ENCODE data around the gene VIL1.

VIL1 gene

GRCh38 chr2:218394298-218395089 lies 24.4 kb upstream of the VIL1 start:
- intact Hi-C loops (cut with DNase I) = loop anchor here (5.0 kb wide), 3 partner anchors 92 to 177 kb away; partner anchors contain the start of gene ARPC2
- DNase-seq = peak in 1 of 10 donors; percentile 72

DNA sequence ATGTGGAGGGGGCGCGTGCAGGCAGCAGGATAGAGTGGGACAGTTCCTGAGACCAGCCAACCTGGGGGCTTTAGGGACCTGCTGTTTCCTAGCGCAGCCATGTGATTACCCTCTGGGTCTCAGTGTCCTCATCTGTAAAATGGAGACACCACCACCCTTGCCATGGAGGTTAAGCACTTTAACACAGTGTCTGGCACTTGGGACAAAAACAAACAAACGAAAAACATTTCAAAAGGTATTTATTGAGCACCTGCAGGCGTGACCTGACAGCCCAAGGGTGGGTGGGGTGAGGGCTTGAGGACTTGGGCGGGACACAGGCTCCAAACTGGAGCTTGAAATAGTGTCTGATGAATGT lies 23.9 kb upstream of the VIL1 start:
- no peak for DNase-seq
- intact Hi-C loops (cut with DNase I) = loop anchor here (5.0 kb wide), 3 partner anchors 93 to 178 kb away; partner anchors contain the start of gene ARPC2

- intact Hi-C loops (cut with DNase I) = loop anchor here (5.0 kb wide), 3 partner anchors 93 to 178 kb away; partner anchors contain the start of gene ARPC2
- DNase-seq = no peak
These were observed 23.5 kb upstream of the VIL1 start for GRCh38 chr2:218395456-218395825.

DNA sequence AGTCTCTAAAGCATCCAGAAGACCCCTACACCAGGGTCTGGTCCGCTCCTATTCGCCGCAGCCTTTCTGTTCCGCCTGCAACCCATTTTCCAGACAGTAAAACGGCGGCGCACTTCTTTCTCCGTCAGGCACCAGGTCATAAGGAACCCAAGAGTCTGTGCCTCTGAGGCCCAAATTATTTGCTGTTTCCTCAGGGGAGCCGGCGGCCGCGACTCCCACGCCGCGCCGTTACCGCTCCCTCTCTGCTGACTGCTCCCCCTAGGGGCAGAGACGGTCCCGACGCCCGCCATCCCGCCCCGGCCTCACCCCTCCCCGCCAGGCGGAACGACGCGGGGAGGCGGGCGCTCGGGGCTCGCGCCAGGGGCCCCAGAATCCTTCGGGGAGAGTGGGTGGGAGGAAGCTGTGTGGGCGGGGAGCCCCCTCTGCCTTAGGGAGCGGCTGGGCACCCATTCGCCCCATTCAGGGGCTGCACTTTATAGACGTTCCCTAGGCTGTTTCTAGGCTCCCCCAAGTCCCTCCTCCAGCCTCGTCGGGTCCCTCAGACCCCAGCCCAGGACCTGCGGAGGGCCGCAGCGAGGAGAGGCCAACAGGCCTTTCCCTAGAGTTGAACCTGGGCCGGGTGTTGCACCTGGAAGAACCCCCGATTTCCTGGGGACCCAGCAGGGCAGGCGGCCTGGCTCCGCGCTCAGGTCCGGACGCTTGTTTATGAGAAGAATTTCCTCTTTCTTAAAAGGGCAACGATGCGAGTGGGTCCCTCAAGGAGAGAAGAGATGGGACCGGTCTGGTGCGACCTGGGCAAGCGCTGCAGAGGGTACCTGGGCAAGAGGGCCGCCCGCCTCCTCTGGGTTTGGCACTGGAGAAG lies 22.9 kb upstream of the VIL1 start:
- intact Hi-C loops (cut with DNase I) = loop anchor here (2.0 to 5.0 kb wide), 4 partner anchors 94 to 179 kb away; partner anchors contain the start of gene ARPC2
- peak; percentile 90 to 99 (median 93) for DNase-seq

DNA sequence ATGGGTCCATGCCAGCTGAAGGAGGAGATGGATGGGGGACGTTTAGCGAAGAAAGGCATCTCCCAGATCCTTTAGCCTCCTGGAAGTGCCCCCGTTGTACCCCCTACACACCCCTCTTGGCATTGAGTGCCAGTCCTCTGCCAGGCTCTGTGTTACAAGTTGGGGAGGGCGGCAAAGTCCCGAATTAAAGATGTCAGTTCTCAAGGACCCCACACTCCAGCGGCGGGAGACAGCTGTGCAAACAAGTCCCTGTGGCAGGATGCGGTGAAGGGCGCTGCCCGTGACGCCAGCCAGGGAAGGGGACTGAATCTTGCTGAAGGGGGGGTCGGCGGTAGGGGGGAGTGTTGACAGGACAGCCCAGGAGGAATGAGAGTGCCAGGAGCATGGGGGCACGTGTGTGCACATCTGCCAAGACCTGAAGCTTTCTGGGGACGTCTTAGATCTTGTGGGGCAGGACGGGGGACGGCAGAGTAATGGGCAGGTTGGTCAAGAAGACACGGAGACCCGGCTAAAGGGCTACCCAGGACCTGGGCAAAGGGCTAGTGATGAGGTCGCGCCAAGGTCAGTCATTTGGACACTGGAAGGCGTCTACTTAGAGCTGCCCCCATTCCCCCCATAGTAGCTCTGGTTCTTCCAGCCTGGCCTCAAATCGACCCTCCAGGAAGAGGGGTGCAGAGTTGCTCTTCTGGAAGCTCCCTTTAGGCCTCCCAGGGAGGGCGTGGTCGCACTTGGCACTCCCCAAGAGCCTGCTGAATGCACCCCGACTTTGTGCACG lies 22.0 kb upstream of the VIL1 start:
- DNase-seq = peak in 9 of 10 donors; percentile 34 to 92 (median 61)
- intact Hi-C loops (cut with DNase I) = loop anchor here (2.0 to 5.0 kb wide), 4 partner anchors 95 to 180 kb away; partner anchors contain the start of gene ARPC2

GRCh38 chr2:218397463-218397819 lies 21.5 kb upstream of the VIL1 start:
- no peak for DNase-seq
- intact Hi-C loops (cut with DNase I) = loop anchor here (2.0 to 5.0 kb wide), 4 partner anchors 95 to 180 kb away; partner anchors contain the start of gene ARPC2

GRCh38 chr2:218397820-218398436 lies 21.0 kb upstream of the VIL1 start:
- DNase-seq = peak in 5 of 10 donors; percentile 27 to 85 (median 44)
- intact Hi-C loops (cut with DNase I) = loop anchor here (2.0 to 5.0 kb wide), 4 partner anchors 96 to 181 kb away; partner anchors contain the start of gene ARPC2

GRCh38 chr2:218398437-218399390 lies 20.2 kb upstream of the VIL1 start:
- peak in 8 of 10 donors; percentile 54 to 95 (median 63) for DNase-seq
- intact Hi-C loops (cut with DNase I) = loop anchor here (5.0 kb wide), 3 partner anchors 96 to 181 kb away; partner anchors contain the start of gene ARPC2

- intact Hi-C loops (cut with DNase I) = loop anchor here (5.0 kb wide), 3 partner anchors 97 to 182 kb away; partner anchors contain the start of gene ARPC2
- peak; percentile 91 to 99 (median 93) for DNase-seq
These were observed 19.3 kb upstream of the VIL1 start, which contains the start of gene CTDSP1 for GRCh38 chr2:218399391-218400166. TSS of gene CTDSP1 (plus strand) at chr2:218399868. CDS start at chr2:218400091, 223 bp downstream.

- peak in 1 of 10 donors; percentile 87 for DNase-seq
- intact Hi-C loops (cut with DNase I) = no loop called here
These were observed 18.6 kb upstream of the VIL1 start for GRCh38 chr2:218400167-218400929.

DNA sequence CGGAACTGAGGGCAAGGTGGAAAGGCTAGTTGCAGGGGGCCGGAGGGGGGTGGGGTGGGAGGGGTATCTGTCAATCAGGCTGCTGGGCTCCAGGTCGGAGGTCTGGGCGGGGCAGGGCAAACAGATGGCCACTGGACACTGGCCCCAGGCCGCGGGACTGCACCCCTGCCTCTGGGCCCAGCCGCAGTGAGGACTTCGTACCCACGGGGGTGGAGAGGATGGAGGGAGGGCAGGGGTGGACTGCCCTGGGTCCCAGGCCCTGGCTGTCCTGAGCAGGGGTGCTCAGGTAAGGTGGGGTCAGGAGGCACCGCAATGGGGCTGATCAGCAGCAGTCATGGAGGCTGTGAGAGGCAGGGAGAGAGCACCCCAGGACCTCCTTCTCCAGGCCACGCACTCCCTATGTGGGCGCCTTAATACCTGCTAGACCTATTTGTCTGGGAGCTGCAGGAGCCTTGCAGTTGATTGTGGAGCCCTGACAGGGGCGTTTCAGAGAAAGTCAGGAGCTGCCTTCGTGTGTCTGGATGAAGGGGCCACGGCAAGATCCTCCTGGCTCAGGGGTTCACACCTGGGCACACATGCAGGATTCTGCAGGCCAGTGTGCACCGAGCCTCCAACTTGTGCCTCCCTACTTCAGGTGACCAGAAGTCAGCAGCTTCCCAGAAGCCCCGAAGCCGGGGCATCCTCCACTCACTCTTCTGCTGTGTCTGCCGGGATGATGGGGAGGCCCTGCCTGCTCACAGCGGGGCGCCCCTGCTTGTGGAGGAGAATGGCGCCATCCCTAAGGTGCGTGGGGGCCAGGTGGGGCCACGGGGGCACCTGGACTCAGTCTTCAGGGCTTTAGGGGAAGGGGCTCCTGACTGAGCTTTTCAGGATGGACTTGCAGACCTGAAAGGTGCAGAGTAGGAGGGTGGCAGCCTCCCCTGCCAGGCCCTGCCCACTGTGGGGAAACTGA lies 17.7 kb upstream of the VIL1 start:
- peak in 1 of 10 donors; percentile 61 for DNase-seq
- intact Hi-C loops (cut with DNase I) = no loop called here

GRCh38 chr2:218401890-218402289 lies 17.0 kb upstream of the VIL1 start:
- no peak for DNase-seq
- intact Hi-C loops (cut with DNase I) = no loop called here

DNA sequence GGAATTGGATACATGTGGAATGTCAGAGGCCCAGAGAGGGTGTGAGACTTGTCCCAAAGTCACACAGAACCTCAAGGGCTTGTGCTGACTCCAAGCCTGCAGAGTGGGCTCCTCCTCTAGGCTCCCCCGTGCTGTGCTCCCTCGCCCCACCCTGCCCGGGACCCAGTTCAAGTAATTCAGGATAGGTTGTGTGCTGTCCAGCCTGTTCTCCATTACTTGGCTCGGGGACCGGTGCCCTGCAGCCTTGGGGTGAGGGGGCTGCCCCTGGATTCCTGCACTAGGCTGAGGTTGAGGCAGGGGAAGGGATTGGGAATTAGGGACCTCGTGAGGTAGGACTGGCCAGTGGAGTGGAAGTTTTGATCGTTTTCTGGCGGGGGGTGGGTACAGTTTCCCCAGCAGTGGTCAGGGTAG lies 16.4 kb upstream of the VIL1 start:
- DNase-seq = no peak
- intact Hi-C loops (cut with DNase I) = no loop called here

DNA sequence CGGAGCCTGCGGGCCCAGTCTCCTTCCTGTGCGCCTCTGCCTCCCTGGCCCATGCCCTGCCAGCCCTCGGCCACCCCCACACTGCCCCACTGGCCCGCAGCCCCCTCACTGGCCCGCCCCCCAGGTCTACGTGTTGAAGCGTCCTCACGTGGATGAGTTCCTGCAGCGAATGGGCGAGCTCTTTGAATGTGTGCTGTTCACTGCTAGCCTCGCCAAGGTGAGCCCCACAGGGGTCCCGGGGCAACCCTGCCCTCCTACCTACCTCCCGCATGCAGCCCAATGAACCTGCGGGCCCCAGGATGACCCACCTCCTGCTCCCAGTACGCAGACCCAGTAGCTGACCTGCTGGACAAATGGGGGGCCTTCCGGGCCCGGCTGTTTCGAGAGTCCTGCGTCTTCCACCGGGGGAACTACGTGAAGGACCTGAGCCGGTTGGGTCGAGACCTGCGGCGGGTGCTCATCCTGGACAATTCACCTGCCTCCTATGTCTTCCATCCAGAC lies 16.0 kb upstream of the VIL1 start:
- intact Hi-C loops (cut with DNase I) = no loop called here
- no peak for DNase-seq

DNA sequence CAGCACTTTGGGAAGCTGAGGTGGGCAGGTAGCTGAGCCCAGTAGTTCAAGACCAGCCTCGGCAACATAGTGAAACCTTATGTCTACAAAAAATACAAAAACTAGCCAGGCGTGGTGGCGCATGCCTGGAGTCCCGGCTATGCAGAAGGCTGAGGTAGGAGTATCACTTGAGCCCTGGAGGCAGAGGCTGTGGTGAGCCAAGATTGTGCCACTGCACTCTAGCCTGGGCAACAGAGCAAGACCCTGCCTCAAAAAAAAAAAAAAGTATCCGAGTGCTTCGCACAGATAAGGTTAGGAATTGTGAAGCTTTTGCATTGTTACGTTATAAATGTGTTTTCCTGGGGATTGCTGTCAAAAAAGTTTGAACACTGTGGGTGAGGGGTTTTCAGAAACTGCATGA lies 15.1 kb upstream of the VIL1 start:
- intact Hi-C loops (cut with DNase I) = no loop called here
- DNase-seq = no peak
